ENCODE measurements around the gene PLCL2.

Gene PLCL2

DNA sequence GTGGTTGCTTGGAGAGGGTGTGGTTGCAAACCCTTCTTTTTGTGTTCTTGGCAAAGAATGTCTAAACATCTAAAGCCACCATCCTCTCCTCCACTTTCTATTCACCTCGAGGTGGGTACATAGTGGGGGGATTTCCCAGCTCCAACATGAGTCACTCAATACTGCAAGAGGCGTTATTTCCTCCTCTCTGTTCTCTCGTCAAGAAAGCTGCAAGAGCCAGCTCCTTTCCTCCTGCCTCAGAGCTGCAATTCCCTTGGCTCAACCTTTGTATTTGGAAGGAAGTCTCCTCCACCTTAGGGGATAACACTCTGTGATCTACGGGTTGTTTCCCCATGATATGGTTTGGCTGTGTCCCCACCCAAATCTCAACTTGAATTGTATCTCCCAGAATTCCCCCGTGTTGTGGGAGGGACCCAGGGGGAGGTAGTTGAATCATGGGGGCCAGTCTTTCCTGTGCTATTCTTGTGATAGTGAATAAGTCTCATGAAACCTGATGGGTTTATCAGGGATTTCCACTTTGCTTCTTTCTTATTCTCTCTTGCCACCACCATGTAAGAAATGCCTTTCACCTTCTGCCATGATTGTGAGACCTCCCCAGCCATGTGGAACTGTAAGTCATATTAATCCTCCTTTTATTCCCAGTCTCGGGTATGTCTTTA is 138.4 kb downstream of the PLCL2 start:
- DNase-seq = peak; percentile 65

DNA sequence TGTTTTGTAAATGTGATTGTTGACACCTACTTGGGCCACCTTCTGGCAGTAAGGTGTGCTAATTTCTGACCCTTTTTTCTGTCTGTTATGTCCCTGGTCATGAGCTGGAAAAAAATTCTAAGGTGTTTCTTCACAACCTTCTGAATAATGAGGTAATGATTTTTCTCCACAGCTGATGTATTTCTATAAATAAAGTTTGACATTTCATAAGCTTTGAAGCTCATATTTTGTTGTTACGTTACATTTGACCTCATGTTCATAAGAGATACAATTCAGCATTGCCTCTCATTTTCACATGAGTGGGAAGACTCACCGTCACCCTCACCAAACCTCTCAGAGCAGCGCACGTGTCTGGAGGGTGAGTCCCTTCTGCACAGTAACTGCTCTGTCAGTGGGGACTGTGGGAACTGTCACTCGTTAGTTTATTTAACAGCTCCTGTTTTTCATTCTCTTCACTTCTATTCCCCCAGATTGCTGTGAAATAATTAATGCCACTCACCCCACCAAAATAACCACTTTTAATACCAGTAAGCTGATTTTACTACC is 140.9 kb downstream of the PLCL2 start:
- no peak for DNase-seq

DNA sequence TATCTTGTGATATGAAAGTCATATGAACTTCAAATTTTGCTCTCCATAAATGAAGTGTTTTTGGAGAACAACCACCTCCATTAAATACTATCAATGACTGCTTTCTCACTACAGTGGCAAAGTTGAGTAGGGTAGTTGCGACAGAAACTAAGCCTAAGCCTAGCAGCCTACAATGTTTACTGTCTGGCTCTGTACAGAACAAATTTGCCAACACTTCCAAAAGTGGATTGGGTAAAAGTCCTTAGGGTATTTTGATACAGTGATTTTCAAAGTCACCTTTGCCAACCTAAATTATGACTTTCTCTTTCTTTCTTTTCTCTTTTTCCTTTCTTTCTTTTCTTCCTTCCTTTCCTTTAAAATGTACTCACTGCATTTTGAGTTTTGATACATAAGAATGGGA is 142.6 kb downstream of the PLCL2 start:
- no peak for DNase-seq

DNA sequence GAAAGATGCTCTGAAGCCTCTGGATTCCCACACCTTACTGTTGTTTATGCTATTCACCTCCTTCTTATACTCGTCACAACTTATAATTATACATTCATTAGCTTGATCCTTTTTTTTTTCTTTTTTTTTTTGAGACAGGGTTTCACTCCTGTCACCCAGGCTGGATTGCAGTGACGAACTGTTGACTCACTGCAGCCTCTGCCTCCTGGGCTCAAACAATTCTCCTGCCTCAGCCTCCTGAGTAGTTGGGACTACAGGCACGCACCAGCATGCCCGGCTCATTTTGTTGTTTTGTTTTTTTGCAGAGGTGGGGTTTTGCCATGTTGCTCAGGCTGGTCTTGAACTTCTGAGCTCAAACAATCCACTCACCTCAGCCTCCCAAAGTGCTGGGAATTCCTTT is 143.6 kb downstream of the PLCL2 start:
- DNase-seq = no peak

DNA sequence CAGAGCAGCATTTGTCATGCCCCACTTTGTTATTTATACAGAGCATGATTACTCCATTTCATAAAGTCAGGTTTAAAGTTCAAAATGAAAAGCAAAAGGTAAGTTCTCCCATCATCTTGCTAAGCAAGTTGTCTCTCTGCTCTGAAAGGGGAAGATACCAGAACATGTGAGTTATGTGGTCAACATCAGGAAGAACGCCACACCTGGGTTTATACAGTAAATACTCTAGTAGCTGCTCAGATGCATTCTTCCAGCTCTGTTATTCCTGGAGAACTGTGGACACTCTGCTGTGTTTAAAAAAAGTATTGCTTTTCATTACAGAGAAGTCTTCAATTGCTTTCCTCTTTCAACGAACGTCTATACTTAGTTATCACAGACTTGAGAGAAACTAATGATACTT is 145.7 kb downstream of the PLCL2 start:
- DNase-seq = no peak

DNA sequence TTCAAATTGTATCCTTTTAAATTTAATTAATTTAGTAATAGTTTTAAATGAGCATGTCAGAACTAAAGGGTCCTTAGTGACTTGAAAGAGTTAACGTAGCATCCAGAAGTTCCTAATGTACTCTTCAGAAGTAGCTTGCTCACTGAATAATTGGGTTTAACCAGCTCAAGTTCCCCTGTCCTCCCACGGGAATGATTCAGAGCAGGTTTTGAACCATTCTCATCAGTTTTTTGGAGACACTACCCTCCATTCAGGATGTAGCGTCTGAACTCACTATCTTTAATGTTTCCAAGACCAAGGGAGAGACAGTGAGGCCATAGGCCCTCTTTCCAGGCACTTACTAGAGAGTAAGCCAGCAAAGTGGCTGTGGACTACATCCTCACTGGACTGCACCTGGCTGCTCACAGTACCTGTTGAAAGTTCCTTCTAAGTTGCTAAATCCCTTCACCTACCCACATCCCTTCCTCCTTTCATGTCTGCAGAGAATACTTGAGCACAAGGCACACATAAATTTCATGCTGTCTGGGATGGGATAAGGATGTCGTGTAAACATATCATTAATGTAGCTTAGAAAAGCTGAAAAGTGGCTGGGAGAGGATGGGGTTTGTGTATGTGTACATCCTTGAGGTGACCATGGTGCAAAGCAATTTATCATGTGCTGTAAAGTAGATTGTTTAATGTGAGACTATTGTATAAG is 146.3 kb downstream of the PLCL2 start:
- no peak for DNase-seq

DNA sequence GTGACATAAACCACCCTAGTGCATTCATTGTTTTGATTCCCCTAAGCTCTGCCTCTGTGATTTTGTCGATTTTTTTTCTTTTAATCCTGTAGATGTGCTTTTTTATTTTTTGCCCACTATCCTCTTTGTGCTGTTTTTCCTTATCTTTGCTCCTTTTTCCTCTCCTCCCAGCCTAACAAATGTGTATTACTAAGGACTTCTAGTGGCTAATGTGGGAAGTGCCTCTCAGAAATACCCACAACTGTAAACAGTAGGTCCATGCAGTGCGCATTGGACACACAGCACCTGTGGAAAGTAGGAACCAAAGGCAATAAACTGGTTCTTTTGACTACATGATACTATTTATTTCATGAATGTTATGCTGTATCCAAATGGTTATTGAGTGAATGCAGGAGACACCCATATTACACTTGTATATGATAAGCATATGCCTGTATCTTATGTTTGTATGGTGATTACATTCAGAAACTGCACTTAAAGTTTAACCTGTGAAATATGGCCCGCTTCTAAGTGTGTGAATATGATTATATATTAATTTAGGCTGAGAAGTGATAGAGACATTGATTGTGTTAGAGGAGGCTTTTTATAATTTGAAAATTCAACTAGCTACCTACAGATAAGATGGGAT is 147.8 kb downstream of the PLCL2 start:
- no peak for DNase-seq

DNA sequence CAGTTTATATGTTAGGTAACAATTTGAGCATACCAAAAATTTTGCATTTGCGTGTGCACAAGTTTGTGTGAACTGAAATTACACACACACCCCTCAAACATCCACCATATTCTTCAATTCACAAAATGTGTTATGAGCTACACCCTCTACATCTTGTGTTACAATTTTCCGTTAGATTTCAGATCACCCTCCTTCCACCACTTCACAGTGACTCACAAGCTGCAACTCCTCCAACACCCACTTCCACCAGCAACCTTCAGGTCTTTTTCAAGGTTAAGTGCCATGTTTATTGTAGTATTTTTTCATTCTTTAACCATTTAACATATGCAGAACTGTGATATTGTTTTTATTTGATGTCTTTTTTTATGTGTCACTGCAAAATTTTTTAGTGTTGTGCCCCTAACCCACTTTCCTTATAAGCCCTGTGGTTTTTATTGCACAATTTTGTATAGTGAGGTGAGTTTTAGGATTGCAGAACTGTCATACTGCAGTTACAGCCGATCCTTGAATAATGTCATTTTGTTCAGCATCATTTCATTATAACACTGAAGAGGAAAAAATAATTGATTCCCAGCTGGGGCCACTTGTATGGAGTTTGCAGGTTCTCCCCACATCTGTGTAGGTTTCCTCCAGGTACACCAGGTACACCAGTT is 148.9 kb downstream of the PLCL2 start:
- DNase-seq = no peak

DNA sequence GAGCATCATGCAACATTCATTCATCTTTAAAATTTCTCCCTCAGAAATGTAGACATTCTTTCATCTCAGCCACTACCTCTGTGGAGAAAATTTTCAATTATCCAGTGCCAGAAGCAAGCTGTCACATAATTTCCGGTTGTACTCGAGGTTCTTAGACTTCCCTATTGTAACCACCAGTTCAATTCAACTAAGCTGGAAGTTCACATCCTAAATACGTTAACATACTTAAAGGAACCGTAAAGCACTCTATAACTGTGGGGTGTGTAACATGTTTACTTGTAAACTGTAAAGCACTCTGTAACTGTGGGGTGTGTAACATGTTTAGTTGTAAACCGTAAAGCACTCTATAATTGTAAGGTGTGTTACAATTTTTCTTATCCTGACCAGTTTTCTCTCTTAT is 150.3 kb downstream of the PLCL2 start:
- DNase-seq = no peak

DNA sequence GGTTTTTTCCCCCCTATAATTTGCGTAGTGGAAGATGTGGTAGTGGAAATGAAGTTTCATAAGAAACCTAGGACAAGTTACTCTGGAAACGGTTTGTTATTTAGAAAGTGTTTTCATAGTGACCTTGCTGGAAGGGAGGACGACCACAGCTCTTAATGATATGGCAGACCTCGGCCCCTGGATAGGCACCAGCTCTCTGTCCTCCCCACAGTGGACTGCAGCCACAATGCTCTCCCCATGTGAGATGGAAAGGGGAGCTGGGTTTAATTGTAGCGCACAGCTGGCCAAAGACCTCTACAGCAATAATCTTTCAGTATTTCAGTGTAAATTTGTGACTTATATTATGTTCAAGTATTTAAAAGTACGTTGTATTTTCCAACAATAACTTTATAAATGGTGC is 151.2 kb downstream of the PLCL2 start:
- DNase-seq = no peak

DNA sequence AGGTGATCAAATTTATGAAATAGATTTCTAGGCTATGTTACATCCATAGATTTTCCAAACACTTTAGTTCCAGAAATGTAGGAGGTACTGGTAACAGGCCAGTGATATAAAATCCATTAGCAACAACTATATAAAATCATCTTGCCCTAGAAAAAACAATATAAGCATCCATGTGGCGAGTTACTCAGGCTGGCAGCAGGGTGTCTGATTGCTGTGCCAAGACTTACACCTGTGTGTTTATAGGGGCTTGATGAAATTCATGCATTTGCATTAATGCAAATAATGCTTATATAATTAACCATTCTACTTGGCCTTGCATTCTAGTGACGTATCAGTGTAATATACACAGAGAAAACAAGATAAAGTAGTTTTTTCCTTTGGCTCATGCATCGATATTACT is 153.4 kb downstream of the PLCL2 start:
- DNase-seq = no peak

DNA sequence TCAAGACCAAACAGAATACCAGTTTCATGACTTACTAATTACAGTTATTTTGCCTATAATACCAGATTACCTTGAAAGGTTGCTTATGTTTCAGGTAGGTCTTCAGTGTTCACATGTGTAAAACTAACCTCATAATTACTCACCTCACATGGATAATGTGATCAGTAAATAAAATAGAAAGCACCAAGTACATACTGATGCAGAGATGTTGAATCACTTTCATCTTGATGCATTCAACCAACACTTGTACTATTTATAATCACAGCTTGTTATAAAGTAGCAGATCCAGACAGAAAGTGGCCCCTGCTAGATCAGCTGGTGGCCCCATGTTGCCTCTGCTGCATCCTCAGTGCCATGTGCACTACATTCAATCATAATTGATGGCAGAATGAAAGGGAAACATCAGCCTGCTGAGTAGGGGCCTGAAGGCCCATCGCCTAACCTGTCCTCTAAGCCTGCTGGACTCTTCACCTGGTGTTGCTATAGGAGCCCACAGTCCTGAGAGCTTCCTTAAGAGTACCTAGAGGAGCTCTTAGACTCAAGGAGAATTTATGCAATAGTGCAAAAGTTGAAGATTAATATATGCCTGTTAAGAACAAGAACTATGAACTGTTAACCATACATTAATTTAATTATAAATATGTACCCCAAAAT is 154.3 kb downstream of the PLCL2 start:
- DNase-seq = no peak

DNA sequence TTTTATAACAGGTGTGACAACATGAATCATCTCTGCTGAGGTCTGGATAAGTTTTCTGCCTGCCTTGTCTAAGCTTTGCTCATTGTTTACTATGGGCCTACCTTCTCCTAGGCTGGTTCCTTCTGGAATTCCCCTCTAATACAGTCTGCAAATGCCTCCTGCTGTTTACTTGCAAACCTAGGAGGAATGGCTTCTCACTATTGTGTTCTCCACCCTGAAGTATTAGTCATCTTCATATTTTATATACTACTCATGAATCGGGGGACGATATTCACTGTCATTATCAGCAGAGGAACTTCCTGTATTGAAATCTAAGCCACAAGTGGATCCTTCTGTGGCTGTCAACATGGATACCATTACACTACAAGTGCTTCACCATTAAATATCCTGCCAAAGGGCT is 154.8 kb downstream of the PLCL2 start:
- DNase-seq = no peak

DNA sequence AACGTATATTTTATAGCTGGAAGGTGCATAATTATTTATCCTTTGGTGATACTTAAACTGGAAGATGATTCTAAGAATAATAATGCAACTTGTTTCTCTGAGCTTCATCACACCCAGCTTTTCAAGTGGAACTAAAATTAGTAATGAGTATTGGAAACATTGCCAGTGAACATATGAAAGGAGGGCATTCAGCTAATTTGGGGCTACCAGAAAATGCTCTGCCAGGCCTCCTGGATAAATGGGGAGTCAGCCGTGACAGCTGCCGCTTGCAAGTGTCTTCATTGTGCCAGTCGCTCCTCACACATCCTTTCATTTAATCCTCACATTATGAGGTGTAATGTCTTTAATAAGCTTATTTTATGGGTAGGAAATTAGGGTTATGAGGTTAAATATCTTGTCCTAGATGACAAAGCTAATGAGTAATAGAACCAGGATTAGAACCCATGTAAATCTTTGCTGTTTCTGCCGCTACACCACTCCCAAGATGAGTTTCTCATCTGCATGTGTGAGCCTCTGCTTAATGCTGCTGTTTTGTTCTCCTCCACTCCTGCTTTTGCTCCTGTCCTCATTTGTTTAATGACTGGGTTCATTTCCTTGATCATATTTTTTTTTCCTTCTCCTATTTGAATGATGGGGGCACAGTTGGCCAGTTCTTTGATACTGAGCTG is 155.7 kb downstream of the PLCL2 start:
- no peak for DNase-seq

DNA sequence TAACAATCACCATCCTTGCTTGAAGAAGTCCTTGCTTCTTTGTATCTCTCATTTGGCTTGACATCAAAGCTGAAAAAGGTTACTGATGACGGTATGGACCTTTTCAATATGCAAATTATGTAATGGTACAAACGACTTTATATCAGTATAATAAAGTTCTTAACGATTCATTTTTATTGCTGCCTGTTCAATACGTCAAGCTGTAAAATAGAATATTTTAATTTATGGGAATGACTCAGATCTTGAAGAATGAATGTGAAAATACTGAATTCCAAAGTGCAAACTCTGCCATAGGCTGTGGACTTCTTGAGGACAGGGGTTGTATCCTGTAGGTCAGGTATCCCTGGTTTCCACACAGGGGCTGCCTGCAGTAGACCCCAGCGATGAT is 156.2 kb downstream of the PLCL2 start:
- DNase-seq = no peak

DNA sequence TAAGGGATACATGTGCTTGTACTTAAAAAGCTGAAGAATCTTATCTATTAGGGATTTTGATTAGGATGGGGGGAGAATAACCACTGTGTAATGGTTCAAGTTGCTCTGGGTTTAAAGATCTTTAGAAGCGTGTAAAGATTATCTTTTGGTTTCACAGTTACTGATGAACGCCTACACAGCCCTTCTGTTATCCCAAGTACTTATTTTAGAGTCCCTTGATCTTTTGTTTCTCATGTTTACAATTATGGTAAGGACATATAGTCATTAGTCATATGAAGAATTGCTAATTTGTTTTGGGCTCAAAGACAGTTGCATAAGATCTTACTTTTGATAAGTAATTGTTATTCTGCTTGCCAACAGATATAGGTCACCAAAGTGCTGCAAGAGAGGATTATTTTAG is 160.1 kb downstream of the PLCL2 start:
- no peak for DNase-seq

DNA sequence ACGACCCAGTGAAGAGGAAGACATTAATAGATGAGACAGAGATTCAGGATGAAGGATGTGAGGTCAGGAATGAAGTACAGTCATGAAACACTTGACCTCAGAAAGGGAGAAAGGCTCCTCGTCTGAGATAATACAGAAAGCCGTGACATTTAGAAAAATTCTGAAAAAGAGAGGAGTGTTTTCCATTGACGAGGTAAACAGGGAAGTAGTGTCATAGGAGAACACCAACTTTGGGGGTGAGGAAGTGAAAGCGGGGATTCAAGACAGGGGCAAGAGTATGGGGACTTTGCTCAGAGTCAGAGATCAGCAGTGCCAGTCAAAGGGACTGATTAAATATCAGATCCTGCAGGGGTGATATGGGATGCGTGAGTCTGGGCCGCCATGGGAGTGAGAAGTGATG is 160.9 kb downstream of the PLCL2 start:
- no peak for DNase-seq

DNA sequence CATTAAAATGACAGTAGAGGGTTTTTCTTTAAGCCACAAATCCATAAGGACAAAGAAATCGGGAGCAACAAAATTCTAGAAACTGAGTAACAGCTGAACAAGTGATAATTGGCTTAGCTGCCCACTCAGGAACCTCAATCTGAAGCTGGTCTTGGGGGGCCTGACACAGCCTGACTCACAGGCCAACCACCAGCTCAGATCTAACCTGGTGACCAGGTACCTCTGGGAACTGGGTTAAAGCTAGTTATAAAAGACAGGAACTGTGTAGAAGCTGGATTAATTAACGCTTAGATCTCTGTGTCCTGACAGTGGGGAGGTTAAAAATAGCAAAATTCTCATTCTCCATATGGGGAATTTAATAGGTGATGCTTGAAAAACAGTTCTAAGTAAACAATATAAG is 161.9 kb downstream of the PLCL2 start:
- no peak for DNase-seq

DNA sequence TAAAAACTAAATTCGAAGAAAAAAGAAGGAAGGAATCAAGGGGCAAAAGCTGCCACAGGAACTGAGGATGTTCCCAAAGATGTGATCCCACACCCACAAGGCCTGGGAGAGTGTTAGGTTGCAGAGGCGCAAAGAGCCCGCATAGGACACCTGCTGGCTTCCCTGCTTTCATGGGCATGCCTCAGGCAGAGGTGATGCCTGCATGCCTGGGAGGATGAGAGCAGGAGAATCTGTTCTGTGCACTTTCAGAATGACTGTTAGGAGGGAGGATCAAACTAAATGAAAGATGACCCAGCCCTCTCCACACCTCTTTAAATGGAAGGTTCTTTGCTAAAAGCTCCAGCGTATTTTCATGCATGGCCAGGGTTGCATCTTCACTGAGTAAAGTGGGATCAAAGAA is 162.4 kb downstream of the PLCL2 start:
- no peak for DNase-seq

DNA sequence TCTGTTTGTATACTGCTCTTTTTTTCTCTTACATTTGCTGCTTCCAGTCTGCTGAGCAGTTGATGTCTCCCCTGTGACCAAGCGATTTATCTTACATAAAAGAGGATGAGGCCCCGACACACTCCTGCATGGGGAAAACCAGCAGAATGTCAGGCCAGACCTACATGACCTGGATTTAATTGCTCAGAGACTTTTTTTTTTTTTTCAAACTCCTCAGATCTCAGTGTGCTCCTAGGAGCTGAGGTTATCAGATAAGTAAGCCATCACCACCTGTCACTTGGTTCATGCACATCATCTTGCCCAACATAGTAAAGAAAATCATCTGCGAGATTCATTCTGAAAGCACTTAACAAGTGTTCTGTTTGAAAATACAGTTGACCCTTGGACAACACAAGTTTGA is 163.1 kb downstream of the PLCL2 start:
- DNase-seq = no peak

DNA sequence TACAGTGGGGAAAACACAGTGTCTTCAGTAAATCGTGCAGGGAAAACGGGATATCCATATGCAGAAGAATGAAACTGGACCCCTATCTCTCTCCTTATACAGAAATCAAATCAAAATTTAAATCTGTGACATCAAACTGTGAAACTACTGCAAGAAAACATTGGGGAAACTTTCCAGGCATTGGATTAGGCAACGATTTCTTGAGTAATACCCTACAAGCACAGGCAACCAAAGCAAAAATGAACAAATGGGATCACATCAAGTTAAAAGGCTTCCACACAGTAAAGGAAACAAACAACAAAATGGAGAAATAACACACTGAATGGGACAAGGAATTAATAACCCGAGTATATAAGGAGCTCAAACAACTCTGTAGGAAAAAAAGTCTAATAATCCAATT is 165.3 kb downstream of the PLCL2 start:
- no peak for DNase-seq

DNA sequence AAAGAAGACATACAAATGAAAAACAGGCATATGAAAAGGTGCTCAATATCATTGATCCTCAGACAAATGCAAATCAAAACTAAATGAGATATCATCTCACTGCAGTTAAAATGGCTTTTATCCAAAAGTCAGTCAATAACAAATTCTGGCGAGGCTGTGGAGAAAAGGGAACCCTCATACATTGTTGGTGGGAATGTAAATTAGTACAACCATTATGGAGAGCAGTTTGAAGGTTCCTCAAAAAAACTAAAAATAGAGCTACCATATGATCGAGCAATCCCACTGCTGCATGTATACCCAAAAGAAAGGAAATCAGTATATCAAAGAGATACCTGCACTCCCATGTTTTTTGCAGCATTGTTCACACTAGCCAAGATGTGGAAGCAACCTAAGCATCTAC is 165.8 kb downstream of the PLCL2 start:
- DNase-seq = no peak

DNA sequence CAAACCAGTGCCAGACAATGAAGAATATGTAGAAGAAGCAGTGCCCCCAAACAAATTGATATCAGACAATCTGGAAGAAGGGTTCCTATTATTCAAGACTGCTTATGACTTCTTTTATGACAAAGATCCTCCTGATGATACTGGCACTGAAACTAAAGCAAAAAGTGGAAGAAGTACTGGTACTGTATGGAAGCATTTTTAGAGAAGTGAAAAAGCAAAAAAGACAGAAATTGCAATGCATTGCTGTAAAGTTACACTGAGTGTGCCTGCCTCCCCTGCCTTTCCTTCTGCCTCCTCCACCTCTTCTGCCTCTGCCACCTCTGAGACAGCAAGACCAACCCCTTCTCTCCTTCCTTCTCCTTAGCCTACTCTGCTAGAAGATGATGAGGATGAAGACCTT is 167.6 kb downstream of the PLCL2 start:
- DNase-seq = no peak

All from CD4-positive, alpha-beta T cell treated with Interleukin-17A for 1 hour (primary cell).